HCEC 1CT (cell line): Measurements from ENCODE around the gene NAXE.
"Not testable (repeated sequence)": the region's sequence is repeated elsewhere in the genome, so short reads cannot be mapped to it uniquely, and the experiment has no call there.

Source experiments
- DNase-seq: peaks from one replicate; pipeline ENCODE4 v3.0.0-alpha.2; 2017

NAXE gene

DNA sequence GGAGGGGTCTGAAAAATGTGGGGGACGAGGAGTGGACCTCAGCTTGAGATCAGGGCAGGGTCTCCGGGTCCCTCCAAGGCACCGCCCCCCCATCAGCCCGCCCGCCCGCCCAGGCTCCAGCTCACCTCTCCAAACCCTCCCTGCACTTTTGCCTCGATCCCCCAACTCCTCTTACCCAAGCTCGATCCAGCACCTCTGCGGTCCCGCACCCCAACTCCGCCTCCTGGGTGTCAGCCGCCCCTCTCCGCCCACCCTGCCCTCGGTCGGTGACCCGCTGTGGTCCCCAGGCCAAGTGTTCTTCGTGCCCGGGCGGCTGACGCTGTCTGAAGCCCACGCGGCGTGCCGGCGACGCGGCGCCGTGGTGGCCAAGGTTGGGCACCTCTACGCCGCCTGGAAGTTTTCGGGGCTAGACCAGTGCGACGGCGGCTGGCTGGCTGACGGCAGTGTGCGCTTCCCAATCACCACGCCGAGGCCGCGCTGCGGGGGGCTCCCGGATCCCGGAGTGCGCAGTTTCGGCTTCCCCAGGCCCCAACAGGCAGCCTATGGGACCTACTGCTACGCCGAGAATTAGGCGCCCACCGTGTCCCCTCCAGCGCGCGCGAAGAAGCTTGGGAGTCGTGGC lies 33.3 kb downstream of the NAXE start:
- DNase-seq, result no peak

DNA sequence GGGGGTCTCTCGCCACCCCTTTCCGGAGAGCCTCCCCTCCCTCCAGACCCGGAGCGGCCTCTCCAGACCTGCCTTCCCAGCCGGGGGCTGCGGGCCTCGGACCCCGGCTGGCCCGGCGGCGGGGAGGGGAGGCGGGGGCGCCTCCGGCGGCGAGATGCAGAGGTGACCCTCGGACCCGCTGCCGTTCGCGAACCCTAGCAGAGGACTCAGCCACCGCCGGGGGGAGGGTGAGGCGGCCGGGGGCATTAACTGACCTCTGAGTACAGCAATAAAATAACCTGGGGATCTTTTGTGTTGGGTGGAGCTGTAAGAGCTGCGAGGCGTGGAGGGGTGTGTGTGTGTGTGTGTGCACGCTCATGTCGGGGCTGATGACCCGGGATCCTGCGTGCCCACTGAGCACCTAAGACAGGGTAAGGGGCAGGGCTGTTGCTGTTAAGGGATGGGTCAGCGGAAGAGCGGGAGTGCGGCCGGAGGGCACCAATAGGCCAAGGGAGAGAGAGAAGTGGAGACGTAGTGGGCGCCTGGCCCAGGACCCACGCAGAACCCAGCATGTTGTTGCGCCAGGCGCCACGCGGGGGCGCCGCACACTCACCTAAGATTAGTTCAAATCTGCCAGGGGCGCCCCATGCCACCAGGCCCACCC lies 34.0 kb downstream of the NAXE start:
- DNase-seq, result no peak

DNA sequence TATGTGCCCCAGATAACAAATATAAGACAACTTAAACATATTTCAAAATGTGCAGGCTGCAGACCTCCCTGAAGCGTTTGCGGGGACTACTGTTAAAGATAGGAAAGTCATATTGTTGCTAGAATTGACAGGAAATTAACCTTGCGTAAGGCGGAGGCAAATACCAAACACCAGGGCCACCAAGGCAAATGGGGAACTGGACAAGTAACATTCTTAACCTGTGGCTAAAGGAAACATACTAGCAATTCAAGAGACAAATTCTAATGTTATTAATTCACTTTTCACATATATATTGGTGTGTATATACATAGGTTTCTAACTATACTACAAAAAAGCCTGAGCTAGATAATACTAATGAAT lies 34.5 kb downstream of the NAXE start:
- no peak for DNase-seq

DNA sequence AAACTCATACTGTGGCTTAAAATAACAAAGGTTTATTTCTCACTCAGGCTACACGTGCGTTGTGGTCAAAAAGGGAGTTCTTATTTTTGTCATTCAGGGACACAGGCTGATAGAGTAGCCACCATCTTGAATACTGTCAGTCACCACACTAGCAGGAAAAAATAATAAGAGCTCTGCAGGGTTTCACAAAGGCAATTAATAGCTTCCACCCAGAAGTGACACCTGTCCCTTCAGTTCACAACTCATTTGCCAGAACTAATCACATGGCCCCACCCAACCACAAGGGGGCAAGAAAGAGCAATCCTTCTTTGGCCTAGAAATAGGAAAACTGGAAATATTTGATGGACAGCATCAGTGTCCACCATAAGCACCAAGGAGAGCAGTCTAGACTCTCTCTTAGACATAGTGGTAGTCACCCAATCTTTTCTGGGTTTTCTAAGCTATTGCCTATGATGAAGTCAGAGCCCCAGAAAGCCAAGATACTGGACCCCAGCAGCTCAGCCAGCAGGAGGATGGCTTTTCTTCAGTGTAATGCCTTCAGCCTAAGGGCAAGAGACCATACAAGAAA lies 35.8 kb downstream of the NAXE start:
- peak; percentile 43 for DNase-seq

DNA sequence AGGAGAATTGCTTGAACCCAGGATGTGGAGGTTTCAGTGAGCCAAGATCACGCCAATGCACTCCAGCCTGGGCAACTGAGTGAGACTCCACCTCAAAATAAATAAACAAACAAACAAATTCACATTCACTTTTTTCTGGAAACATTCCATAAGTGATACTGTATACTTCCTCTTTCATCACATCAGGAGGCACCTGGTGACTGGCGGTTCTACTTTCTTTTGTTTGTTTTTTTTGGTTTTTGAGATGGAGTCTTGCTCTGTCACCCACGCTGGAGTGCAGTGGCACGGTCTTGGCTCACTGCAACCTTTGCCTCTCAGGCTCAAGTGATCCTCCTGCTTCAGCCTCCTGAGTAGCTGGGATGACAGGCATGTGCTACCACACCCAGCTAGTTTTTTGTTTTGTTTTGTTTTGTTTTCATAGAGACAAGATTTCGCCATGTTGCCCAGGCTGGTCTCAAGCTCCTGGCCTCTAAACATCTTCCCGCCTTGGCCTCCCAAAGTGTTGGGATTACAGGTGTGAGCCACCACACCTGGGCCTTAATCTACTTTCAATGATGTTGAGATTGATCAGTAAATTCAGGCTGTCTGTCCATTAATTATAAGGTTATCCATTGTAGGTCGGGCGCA lies 38.4 kb downstream of the NAXE start:
- no peak for DNase-seq

DNA sequence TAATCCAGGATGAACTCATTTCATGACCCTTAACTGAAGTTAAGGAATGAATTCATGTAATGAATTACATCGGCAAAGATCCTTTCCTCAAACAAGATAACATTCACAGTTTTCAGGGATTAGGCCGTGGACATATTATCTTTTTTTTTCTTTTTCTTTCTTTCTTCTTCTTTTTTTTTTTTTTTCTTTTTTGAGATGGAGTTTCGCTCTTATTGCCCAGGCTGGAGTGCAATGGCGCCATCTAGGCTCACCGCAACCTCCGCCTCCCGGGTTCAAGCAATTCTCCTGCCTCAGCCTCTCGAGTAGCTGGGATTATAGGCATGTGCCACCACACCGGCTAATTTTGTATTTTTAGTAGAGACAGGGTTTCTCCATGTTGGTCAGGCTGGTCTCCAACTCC lies 39.6 kb downstream of the NAXE start:
- DNase-seq, result not testable (repeated sequence)

DNA sequence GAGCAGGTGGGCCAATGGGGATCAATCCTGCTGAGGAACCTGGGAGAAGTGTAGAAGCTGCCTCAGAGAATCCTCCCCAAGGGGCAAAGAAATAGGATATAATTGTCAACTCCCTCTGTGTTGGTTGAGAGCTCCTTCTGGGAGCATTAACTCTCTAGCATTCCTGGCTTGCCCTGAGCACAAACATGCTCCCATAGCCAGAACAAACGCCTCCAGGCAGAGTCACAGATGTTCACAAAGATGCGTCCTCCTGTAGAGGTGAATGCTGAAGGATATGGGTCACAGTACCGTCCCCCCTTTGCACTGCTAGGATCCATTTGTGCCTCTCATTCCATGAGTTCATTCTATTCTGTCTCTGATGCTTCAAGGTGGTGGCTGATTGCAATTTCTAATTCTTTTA lies 40.8 kb downstream of the NAXE start:
- no peak for DNase-seq

DNA sequence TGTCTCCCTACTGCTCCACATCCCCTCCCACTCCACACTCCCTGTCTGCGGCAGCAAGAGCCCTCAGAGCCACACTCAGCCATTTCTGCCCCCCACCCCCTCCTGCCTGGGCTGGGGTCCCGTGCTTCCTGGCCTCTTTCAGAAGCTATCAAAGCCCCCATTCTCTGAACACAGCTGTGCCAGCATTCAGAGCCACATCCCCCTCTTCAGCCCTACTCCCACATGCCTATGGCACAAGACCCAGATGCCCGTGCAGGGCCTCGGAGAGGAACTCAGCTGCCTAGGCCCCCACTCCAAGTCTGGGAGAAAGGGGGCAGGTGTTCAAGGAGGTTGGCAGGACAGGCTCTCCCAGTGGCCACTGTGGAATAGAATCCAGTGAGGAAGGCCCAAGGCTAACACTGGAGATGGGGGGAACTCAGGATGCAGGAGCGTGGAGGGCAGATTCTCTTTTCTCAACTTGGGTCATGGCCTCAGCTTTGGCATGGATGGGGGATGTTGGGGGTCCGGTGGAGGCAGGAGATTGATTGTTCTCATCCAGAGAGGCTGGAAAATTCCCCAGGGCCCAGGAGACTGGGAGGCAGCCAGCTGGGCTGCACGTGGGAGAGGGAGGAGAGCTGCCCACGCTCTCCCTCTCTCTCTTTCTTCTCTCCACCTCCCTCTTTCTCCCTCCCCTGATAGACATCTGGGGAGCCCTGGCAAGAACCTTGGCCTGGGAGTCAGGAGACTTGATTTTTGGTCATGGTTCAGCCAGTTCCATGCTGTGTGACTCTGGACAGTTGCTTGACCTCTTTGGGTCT lies 46.8 kb downstream of the NAXE start:
- DNase-seq, result no peak

DNA sequence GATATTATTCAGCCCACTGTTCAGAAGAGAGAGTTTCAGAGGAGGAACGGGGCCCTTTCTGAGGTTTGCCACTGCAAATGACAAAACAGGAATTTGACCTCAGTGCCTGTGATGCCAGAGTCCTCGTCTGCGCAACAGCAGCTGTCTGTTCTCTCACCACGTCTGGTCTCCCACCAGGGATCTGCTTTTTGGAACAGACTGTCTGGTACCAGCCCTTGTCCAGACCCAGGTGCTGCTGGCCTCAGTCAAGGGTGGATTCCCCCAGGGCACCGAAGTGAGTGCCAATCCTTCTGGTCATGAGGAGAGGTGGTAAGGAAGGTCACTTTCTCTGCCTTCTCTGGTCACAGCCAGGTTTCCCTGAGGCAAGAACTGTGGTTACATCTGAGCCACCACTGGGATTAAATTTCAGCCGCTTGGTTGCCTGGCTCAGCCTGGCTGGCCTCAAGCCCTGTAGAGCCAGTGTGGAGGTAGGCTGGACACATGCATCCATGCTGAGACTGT lies 48.1 kb downstream of the NAXE start:
- no peak for DNase-seq

DNA sequence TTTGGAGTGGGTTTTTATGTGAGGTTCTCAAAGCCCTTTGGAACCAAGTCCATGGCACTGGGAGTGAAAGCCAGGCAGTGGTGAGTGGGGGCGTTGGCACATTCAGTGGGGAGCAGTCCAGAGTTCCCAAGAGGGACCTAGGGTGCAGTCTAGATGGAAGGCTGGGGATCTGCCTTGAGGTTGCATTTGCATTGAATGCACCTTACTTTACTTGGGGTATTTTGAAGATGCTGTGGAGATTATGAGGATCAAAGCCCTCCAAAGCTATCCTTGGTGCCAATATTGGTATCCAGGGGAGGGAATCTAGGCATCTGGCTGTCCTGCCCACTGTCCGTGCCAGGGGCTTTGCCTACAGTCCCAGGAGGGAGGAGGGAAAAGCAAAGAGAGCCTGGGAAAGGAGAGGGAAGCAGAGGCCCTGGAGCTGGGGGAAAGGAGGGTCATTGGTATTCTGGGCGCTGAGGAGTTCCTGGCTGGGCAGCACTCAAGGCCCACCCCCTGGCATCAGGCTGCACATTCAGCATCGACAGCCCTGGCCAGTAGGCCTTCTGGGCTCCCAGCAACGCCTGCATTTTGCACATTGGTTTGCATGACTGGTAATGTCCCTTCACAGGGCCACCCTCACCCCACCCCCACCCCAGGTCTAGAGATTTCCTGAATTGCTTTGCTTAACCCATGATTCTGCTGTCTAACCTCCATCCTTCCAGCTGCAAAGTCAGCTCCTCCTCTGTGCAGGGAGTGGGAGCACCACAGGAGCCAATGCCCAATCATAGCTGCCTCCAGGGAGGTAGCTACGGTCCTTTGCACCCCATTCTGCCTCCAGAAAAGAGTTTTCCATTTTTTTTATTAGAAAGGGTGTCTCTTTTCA lies 49.5 kb downstream of the NAXE start:
- no peak for DNase-seq

DNA sequence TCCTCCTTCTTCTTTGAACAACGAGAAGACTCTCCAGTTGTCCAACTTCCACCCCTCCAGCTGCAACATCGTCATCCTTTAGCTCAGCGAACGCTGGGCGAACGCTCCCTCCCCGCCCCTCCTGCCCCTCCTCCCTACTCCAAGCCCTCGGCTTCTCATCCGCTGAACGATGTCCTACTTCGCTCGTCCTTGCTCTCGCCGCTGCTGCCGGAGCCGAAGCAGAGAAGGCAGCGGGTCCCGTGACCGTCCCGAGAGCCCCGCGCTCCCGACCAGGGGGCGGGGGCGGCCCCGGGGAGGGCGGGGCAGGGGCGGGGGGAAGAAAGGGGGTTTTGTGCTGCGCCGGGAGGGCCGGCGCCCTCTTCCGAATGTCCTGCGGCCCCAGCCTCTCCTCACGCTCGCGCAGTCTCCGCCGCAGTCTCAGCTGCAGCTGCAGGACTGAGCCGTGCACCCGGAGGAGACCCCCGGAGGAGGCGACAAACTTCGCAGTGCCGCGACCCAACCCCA lies 50.2 kb downstream of the NAXE start, which contains the start of gene BCAN:
TSS of gene BCAN (plus strand) at position 357 of the 504 bp plus-strand sequence. CDS start 3,938 bp downstream, outside the sequence.
- DNase-seq, result no peak

DNA sequence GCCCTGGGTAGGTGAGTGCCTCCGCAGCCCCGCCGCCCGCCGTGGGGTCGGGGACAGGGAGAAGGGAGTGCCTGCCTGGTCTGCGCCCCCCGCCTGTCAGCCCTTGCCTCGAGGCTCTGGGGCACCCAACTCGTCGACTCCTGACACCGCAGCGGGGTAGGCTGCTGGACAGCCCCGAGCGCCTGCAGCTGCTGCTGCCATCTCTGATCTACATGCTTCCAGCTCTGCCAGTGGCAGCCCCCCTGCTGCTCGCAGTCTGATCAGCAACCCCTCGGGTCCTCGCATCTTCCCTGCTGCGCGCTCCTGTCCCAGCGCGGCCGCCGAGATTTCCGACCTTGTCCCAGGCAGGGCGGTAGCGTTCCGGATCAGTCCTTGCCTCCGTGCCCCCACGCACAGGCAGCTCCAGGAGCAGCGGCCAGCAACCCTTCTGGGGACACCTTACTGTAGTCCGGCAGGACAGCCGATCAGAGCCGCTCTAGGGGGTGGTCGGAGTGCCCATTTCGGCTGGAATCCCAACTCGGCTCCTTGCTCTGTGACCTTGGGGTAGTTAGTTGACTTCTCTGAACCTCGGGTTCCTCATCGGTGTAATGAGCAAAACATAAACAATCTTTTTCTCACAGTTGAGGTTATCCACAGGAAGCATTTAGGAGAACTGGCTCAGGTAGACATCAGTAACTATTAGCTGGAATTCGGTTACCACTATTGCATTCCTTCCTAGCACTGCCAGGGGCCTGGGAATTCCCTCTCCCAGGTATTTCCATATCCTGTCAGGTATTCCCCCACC lies 50.9 kb downstream of the NAXE start:
- no peak for DNase-seq

DNA sequence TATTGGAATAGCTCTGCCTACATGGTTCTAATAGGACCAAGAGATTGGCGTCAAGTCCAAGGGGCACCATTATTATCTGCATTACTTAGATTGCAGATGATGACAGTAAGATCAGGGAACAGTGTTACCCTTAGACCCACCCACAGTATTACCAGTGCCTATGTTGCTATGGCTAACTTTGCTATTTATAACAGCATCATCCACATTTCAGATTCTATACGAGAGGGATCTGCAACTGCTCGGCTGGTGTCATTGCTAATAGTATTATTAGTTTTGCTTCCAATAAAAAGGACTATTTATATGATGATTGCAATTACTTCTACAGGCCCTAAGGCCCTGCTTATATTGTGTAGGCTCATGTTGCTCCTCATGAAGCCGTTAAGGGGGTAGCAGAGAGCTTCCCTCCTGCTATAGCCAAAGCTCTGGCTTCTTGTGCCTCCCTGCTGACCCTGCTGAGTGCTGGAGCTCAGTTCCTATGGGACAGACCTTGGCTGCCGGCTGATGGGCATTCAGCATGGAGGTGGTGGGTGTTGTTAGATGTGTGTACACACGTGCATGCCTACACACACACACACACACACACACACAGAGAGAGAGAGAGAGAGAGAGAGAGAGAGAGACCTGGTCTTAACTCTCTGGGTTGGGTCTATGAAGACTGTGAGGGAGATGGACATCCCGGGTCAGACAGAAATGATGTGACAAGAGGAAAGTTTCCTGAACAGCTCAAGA lies 51.6 kb downstream of the NAXE start:
- no peak for DNase-seq

DNA sequence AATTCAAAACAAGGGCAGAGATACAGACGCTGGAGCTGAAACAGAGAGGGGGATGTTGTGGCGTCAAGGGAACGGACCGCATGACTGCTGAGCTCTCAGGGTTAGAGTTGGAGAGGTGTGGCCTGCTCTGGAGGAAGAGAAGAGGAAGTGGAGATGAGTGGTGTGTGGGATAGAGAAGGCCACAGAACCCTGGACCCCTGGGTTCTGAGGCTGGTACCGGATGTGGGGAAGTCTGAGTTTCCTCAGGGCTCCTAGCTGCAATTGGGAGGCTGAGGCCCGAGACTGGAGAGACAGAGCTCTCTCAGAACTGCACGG lies 52.2 kb downstream of the NAXE start:
- no peak for DNase-seq
